BLaER1 (cell line): ENCODE results near the gene ALX4.

Experiments used
- H3K27ac ChIP-seq: shearing (Covaris generic); formaldehyde crosslinking; 2 replicates; pipeline ENCODE4 v1.8.1; 2022
- H3K27me3 ChIP-seq: shearing (Covaris generic); formaldehyde crosslinking; 2 replicates; pipeline ENCODE4 v1.8.1; 2022
- H3K36me3 ChIP-seq: shearing (Covaris generic); formaldehyde crosslinking; 2 replicates; pipeline ENCODE4 v1.8.1; 2022
- H3K4me1 ChIP-seq: shearing (Covaris generic); formaldehyde crosslinking; 2 replicates; pipeline ENCODE4 v1.8.1; 2022
- H3K4me2 ChIP-seq: shearing (Covaris generic); formaldehyde crosslinking; 2 replicates; pipeline ENCODE4 v1.8.1; 2022
- H3K4me3 ChIP-seq: shearing (Covaris generic); formaldehyde crosslinking; 2 replicates; pipeline ENCODE4 v1.8.1; 2022
- H3K9ac ChIP-seq: shearing (Covaris generic); formaldehyde crosslinking; 2 replicates; pipeline ENCODE4 v1.8.1; 2022
- H3K9me3 ChIP-seq: shearing (Covaris generic); formaldehyde crosslinking; 2 replicates; pipeline ENCODE4 v1.8.1; 2022
- H4K20me1 ChIP-seq: shearing (Covaris generic); formaldehyde crosslinking; 2 replicates; pipeline ENCODE4 v1.8.1; 2022
- Cebpa-rat ChIP-seq: shearing (Covaris generic); IDR thresholded peaks from 2 replicates; pipeline ENCODE4 v1.8.1; 2022

The ALX4 gene

GRCh38 chr11:44217432-44217831 lies 92.5 kb downstream of the ALX4 start:
- Histone ChIP-seq H3K4me3 (no peak overlapping the region), H3K27me3 (no peaks in the 10 kb centered on the region)
- no peak for TF ChIP-seq Cebpa-rat

GRCh38 chr11:44213148-44213547 lies 96.8 kb downstream of the ALX4 start:
- Histone ChIP-seq H3K9ac (no peak overlapping the region), H3K36me3 (peaks cover 31% of the 10 kb centered on the region), H4K20me1 (no peaks in the 10 kb centered on the region), H3K4me3 (no peak overlapping the region), H3K27ac (no peak overlapping the region), H3K9me3 (peaks cover 9% of the 10 kb centered on the region; the same call in 1 of the 2 replicates), H3K4me2 (no peak overlapping the region), H3K4me1 (no peaks in the 10 kb centered on the region), H3K27me3 (no peaks in the 10 kb centered on the region)
- TF ChIP-seq Cebpa-rat, result no peak

More at GRCh38 chr11:44217432-44217831, 92.5 kb downstream of the ALX4 start:
- H3K9ac ChIP-seq, result no peak overlapping the region
- H3K9me3 ChIP-seq, result peaks cover 4% of the 10 kb centered on the region; the same call in 1 of the 2 replicates
- no peaks in the 10 kb centered on the region for H4K20me1 ChIP-seq
- peaks cover 19% of the 10 kb centered on the region for H3K36me3 ChIP-seq
- 0 out of 2 replicates have a peak, but pooled peaks cover 7% of the 10 kb centered on the region for H3K4me1 ChIP-seq
- no peak overlapping the region for H3K4me2 ChIP-seq
- H3K27ac ChIP-seq, result no peak overlapping the region

- no peaks in the 10 kb centered on the region for H3K4me1 ChIP-seq
- peaks cover 9% of the 10 kb centered on the region; the same call in 1 of the 2 replicates for H3K9me3 ChIP-seq
- no peaks in the 10 kb centered on the region for H4K20me1 ChIP-seq
- no peak for TF ChIP-seq Cebpa-rat
- H3K9ac ChIP-seq, result no peak overlapping the region
- no peak overlapping the region for H3K4me2 ChIP-seq
- no peak overlapping the region for H3K27ac ChIP-seq
- H3K27me3 ChIP-seq, result no peaks in the 10 kb centered on the region
- no peak overlapping the region for H3K4me3 ChIP-seq
- H3K36me3 ChIP-seq, result peaks cover 33% of the 10 kb centered on the region
Observed at GRCh38 chr11:44212128-44212527, 97.8 kb downstream of the ALX4 start.
